GM12878 (cell line): Measurements from ENCODE around the gene AKT3.

ENCODE experiments used
- BACH1 ChIP-seq: fragments of 450-650 bp; IDR thresholded peaks from 2 replicates; pipeline ENCODE4 v1.6.1; 2017; ENCODE audit warnings: mild to moderate bottlenecking, borderline replicate concordance
- CTCF ChIP-seq, 3 experiments: IDR thresholded peaks in 2 of 3; conservative IDR thresholded peaks in 1 of 3; 2 replicates each; pipeline ENCODE4 v1.5.1; 2011; ENCODE audit warnings: low read depth in 3 of 3, low read length in 3 of 3, mild to moderate bottlenecking in 3 of 3, control low read depth in 2 of 3, moderate library complexity in 2 of 3, inconsistent platforms in 1 of 3, mixed read lengths in 1 of 3; ENCODE audit not compliant: control insufficient read depth in 2 of 3, insufficient read depth in 1 of 3; ENCODE audit errors: extremely low read depth in 1 of 3
- HCFC1 ChIP-seq: fragments of 150-350 bp; IDR thresholded peaks from 2 replicates; pipeline ENCODE4 v1.6.1; 2014; ENCODE audit warnings: low read length
- POLR2A ChIP-seq: IDR thresholded peaks from 2 replicates; pipeline ENCODE4 v1.6.1; 2011; ENCODE audit warnings: low read depth, mild to moderate bottlenecking, low read length
- SMAD1 ChIP-seq: fragments of 450-650 bp; IDR thresholded peaks from 2 replicates; pipeline ENCODE4 v1.6.1; 2018; ENCODE audit warnings: mild to moderate bottlenecking, low read depth; ENCODE audit not compliant: partially characterized antibody
- ZNF592 ChIP-seq: fragments of 450-650 bp; IDR thresholded peaks from 2 replicates; pipeline ENCODE4 v1.6.1; 2017; ENCODE audit warnings: mild to moderate bottlenecking, moderate library complexity

GRCh38 chr1:243572940-243573339 lies 277.1 kb downstream of the AKT3 start:
- TF ChIP-seq CTCF (IDR thresholded peaks at IDR 0.05 in 2 of 3, conservative IDR thresholded peaks at IDR 0.05 in 1 of 3; ENCODE audit: control insufficient read depth in 2 of 3, extremely low read depth in 1 of 3, insufficient read depth in 1 of 3, low read depth in 3 of 3, low read length in 3 of 3): no peak
- no peak for TF ChIP-seq HCFC1
- TF ChIP-seq POLR2A: no peak
- no peak for TF ChIP-seq SMAD1
- no peak for TF ChIP-seq ZNF592
- TF ChIP-seq BACH1: no peak
